ENCODE data around the gene ST8SIA2.

ST8SIA2 gene, protein sequence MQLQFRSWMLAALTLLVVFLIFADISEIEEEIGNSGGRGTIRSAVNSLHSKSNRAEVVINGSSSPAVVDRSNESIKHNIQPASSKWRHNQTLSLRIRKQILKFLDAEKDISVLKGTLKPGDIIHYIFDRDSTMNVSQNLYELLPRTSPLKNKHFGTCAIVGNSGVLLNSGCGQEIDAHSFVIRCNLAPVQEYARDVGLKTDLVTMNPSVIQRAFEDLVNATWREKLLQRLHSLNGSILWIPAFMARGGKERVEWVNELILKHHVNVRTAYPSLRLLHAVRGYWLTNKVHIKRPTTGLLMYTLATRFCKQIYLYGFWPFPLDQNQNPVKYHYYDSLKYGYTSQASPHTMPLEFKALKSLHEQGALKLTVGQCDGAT

DNA sequence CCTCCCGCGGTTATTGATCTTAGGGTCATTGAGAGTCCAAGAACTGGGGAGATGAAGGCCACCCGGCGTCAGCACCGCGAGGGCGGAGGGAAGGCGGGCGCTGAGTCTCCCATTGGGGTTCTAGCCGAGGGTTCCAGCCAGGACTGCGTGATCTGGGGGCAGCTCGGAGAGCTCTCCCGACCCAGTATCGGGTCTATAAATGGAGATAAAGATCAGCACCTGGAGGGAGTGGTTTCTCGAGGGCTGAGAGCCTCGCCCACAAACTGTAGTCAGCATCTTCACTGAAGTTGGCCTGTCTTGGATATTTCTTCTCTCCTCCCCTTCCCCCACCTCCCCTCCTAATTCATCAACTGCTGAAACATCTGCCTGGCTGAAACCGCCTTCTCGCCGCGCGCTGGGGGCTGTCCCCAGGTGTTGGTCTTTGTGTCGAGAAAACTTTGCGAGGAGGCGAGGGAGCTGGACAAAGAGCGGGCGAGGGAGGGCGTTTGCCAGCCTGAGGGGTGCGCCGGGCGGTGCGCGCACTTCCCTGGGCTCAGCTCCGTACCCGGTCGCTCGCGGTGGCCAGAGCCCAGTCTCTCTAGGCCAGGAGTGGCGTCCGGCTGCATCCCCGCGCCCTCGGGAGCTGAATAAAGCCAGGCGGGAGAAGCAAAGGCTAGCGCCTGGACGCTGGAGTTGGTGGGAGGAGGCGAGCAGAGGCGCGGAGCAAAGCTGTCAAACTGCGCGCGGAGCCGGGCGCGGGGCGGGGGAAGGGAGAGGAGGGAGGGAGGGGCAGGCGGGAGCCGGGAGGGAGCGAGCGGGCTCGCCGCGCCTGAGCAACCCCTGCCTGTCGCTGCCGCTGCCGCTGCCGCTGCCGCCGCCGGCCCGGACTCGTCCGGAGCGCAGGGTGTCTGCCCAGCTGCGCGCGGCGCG, at the start of gene ST8SIA2:
TSS of gene ST8SIA2 (plus strand) at position 811 of the 909 bp plus-strand sequence. CDS start 184 bp downstream, outside the sequence.
- H3K27ac ChIP-seq (ENCODE audit: low read depth, low read length), result no peak within 1 kb of the TSS
- H3K27me3 ChIP-seq (ENCODE audit: control insufficient read depth in 1 of 2, insufficient read depth in 2 of 2, low read length in 2 of 2), result peaks cover 5 to 40% of the 10 kb centered on the region in 2 donors
- H3K4me3 ChIP-seq (ENCODE audit: low read depth in 1 of 2, low read length in 2 of 2), result no peak within 1 kb of the TSS

DNA sequence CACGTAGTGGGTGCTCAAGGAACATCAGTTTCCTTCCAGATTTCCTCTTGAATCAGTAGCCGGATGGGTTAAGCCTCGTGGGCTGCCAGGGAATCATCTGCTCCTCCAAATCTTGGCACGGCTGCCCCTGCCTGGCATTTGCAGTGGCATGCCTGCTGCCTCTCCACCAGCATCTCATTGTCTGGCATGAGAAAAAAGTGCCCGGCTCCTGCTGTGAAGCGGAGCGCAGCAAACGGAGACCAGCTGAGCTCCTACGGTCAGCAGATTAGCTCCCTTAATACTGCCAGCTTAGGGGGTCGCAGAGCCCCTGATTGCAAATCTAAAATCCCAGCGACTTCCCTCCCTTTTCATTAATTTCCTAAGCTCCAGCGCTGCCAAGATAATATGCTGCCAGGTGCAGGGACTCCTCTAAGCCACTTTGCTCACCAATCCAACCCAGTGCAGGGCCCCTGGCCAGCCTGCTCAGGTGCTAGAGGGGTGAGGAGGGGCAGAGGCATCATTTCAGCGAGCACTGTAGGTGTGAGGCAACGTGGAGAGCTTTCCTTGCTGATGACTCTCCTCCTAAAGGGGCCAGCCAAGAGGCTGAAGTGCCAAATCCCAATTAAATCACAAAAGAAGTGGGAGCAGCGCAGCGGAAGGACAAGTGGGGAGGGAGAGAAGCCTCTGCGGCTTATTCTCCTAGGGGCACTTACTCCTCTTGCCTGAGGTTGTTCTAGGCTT, 49.6 kb upstream of the ST8SIA2 start:
- peaks cover 0 to 5% of the 10 kb centered on the region in 2 donors for H3K27me3 ChIP-seq (ENCODE audit: control insufficient read depth in 1 of 2, insufficient read depth in 2 of 2, low read length in 2 of 2)
- peaks cover 11% of the 10 kb centered on the region for H3K4me1 ChIP-seq (ENCODE audit: insufficient read depth, low read length)
- no peak overlapping the region for H3K27ac ChIP-seq (ENCODE audit: low read depth, low read length)
- no peak overlapping the region for H3K9ac ChIP-seq (ENCODE audit: low read length)
- H3K36me3 ChIP-seq (ENCODE audit: insufficient read depth, low read length), result no peaks in the 10 kb centered on the region
- no peak overlapping the region for H3K4me3 ChIP-seq (ENCODE audit: low read depth in 1 of 2, low read length in 2 of 2)
- no peaks in the 10 kb centered on the region for H3K9me3 ChIP-seq (ENCODE audit: low read length)

More for the DNA sequence above, at the start of gene ST8SIA2:
- H3K36me3 ChIP-seq (ENCODE audit: insufficient read depth, low read length), result no peaks in the 10 kb centered on the region
- no peak within 1 kb of the TSS for H3K9ac ChIP-seq (ENCODE audit: low read length)
- H3K9me3 ChIP-seq (ENCODE audit: low read length), result no peaks in the 10 kb centered on the region
- H3K4me1 ChIP-seq (ENCODE audit: insufficient read depth, low read length), result no peaks in the 10 kb centered on the region

DNA sequence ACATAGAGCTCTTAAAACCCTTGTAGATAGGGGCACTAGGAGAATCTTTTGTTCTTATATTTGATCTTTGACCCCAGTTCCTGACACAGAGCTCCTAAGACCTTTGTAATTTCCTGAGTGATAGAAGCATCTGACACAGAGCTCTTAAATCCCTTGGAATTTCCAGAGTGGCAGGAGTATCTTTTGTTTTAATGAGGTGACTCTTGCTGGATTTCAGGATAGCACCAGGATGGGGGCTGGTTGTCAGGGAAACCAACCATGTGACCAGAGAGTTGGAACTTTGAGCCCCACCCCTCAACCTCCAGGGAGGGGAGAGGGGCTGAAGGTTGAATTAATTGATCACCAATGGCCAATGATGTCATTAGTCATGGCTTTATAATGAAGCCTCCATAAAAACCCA, 47.6 kb upstream of the ST8SIA2 start:
- peaks cover 11% of the 10 kb centered on the region for H3K4me1 ChIP-seq (ENCODE audit: insufficient read depth, low read length)
- H3K27ac ChIP-seq (ENCODE audit: low read depth, low read length), result no peak overlapping the region
- no peak overlapping the region for H3K4me3 ChIP-seq (ENCODE audit: low read depth in 1 of 2, low read length in 2 of 2)
- no peaks in the 10 kb centered on the region for H3K36me3 ChIP-seq (ENCODE audit: insufficient read depth, low read length)
- no peak overlapping the region for H3K9ac ChIP-seq (ENCODE audit: low read length)
- H3K27me3 ChIP-seq (ENCODE audit: control insufficient read depth in 1 of 2, insufficient read depth in 2 of 2, low read length in 2 of 2), result peaks cover 0 to 5% of the 10 kb centered on the region in 2 donors
- H3K9me3 ChIP-seq (ENCODE audit: low read length), result no peaks in the 10 kb centered on the region

DNA sequence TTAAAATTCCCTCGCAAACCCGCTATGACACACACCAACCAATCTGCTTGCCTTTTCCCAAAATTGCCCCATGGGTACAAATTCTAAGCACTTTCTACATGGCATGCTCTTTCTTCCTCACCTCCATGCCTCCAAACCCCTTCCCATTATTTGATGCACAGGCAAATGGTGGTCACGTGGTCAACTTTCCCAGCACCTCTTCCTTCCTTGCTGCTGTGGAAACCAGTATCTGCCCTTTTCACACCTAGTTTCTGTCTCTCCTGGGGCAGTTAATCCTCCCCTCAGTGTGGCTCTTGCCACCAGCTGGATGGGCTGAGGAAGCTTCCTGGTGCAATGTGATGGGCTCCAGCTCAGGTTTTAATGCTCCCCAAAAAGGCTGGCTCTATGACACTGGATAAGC, 38.4 kb upstream of the ST8SIA2 start:
- Histone ChIP-seq H3K9ac (ENCODE audit: low read length) (no peak overlapping the region), H3K27me3 (ENCODE audit: control insufficient read depth in 1 of 2, insufficient read depth in 2 of 2, low read length in 2 of 2) (no peaks in the 10 kb centered on the region), H3K9me3 (ENCODE audit: low read length) (no peaks in the 10 kb centered on the region), H3K27ac (ENCODE audit: low read depth, low read length) (no peak overlapping the region), H3K36me3 (ENCODE audit: insufficient read depth, low read length) (no peaks in the 10 kb centered on the region), H3K4me3 (ENCODE audit: low read depth in 1 of 2, low read length in 2 of 2) (no peak overlapping the region), H3K4me1 (ENCODE audit: insufficient read depth, low read length) (no peaks in the 10 kb centered on the region)

DNA sequence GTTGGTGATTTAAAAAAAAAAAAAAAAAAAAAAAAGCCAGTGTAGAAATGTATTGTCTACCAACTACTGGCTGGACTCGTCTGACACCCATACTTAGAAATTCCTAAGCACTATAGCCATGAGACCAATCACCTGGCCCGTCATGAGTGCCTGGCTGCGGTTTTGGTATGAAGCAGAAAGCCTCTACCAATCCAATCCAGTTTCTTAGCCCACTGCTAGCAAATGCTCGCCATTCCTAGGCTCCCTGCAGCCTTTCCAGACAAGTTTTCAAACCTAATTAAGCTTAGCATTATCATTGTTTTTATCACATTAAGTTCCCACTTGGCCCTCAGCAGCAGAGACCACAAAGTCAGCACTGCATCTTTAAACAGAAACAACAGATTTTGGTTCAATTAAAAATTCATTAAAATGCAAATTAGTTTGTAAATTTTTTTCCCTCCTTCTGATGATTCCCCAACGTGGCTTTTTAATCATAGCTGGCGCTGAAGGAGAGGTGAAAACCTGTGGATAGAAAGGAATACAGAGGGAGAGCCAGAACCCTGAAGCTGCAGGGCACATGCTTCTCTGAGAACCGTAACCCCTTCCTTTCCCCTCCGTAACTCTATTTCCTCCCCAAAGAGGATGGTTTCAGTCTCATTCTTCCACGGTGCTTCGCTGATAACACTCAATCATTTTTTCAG, 32.2 kb upstream of the ST8SIA2 start:
- Histone ChIP-seq H3K9me3 (ENCODE audit: low read length) (no peaks in the 10 kb centered on the region), H3K4me1 (ENCODE audit: insufficient read depth, low read length) (no peaks in the 10 kb centered on the region), H3K27ac (ENCODE audit: low read depth, low read length) (no peak overlapping the region), H3K27me3 (ENCODE audit: control insufficient read depth in 1 of 2, insufficient read depth in 2 of 2, low read length in 2 of 2) (no peaks in the 10 kb centered on the region), H3K36me3 (ENCODE audit: insufficient read depth, low read length) (no peaks in the 10 kb centered on the region), H3K9ac (ENCODE audit: low read length) (no peak overlapping the region), H3K4me3 (ENCODE audit: low read depth in 1 of 2, low read length in 2 of 2) (no peak overlapping the region)

DNA sequence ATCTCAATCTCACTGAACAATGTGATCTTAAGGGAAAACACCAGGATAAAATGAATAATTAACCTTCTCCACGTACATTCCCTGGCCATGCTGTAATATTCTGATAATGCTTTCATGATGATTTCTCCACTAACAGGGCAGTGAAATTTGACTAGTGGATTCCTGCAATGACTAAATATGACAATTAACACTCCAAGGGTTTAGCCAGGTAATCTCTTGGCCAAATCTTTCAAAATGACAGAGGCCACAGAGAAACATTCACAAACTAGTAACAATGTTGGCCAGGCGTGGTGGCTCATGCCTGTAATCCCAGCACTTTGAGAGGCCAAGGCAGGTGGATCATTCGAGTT, 31.7 kb upstream of the ST8SIA2 start:
- Histone ChIP-seq H3K4me1 (ENCODE audit: insufficient read depth, low read length) (no peaks in the 10 kb centered on the region), H3K4me3 (ENCODE audit: low read depth in 1 of 2, low read length in 2 of 2) (no peak overlapping the region), H3K27ac (ENCODE audit: low read depth, low read length) (no peak overlapping the region), H3K9me3 (ENCODE audit: low read length) (no peaks in the 10 kb centered on the region), H3K27me3 (ENCODE audit: control insufficient read depth in 1 of 2, insufficient read depth in 2 of 2, low read length in 2 of 2) (no peaks in the 10 kb centered on the region), H3K9ac (ENCODE audit: low read length) (no peak overlapping the region), H3K36me3 (ENCODE audit: insufficient read depth, low read length) (no peaks in the 10 kb centered on the region)

DNA sequence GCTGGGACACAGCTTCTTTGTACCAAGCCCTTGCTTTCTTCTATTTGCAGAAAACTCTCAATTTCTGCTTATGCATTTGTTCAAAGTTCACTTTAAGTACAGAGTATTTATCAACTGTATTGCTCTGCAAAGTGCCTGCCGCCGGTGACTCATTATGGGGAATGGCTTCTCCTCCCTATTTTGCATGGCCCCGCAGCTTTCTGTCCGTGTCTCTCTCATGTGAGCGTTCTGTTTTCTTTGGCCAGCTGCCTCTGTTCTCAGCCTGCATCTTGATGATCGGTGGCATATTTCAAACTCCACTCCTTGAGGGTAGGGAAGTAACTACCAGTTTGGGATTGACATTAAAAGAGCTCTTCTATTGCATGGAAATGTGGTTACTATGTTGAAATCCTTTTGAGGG, 28.6 kb upstream of the ST8SIA2 start:
- Histone ChIP-seq H3K9me3 (ENCODE audit: low read length) (no peaks in the 10 kb centered on the region), H3K36me3 (ENCODE audit: insufficient read depth, low read length) (no peaks in the 10 kb centered on the region), H3K9ac (ENCODE audit: low read length) (no peak overlapping the region), H3K27ac (ENCODE audit: low read depth, low read length) (no peak overlapping the region), H3K27me3 (ENCODE audit: control insufficient read depth in 1 of 2, insufficient read depth in 2 of 2, low read length in 2 of 2) (no peaks in the 10 kb centered on the region), H3K4me1 (ENCODE audit: insufficient read depth, low read length) (no peaks in the 10 kb centered on the region), H3K4me3 (ENCODE audit: low read depth in 1 of 2, low read length in 2 of 2) (no peak overlapping the region)

DNA sequence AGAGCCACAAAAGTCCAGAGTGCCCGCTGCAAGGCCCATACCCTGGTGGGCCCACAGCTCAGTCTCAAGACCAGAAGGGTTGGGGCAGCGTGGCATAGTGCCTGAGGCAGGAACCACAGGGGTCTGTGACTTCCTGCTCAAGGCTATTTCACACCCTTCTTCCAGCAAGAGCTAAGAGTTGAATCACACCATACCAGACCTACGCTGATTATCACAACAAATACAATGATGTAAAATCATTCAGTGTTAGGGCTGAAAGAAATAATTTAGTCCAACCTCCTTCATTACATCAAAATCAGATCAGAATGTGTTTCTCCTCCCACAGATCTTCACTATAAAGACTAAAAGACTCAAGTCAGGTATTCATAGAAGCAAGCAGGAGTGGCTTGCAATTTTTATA, 27.8 kb upstream of the ST8SIA2 start:
- Histone ChIP-seq H3K9ac (ENCODE audit: low read length) (no peak overlapping the region), H3K9me3 (ENCODE audit: low read length) (no peaks in the 10 kb centered on the region), H3K27ac (ENCODE audit: low read depth, low read length) (no peak overlapping the region), H3K27me3 (ENCODE audit: control insufficient read depth in 1 of 2, insufficient read depth in 2 of 2, low read length in 2 of 2) (no peaks in the 10 kb centered on the region), H3K36me3 (ENCODE audit: insufficient read depth, low read length) (no peaks in the 10 kb centered on the region), H3K4me1 (ENCODE audit: insufficient read depth, low read length) (no peaks in the 10 kb centered on the region), H3K4me3 (ENCODE audit: low read depth in 1 of 2, low read length in 2 of 2) (no peak overlapping the region)

DNA sequence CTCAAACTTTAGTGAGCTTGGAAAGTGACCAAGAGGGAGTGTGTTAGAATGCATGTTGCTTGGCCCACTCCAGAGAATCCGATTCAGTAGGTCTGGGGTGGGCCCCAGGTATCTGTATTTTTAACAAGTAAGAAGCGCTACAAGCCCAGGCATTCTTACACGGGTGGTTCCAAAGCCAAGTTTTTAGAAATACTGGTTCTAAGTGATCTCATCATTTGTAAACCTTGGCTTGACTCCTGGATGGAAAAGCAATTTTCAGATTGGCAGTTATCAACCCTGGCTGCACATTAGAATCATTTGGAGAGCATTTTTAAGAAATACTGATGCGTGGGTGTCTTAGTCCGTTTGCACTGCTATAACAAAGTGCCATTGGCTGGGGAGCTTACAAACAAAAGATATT, 27.3 kb upstream of the ST8SIA2 start:
- no peaks in the 10 kb centered on the region for H3K27me3 ChIP-seq (ENCODE audit: control insufficient read depth in 1 of 2, insufficient read depth in 2 of 2, low read length in 2 of 2)
- no peaks in the 10 kb centered on the region for H3K4me1 ChIP-seq (ENCODE audit: insufficient read depth, low read length)
- no peaks in the 10 kb centered on the region for H3K36me3 ChIP-seq (ENCODE audit: insufficient read depth, low read length)

DNA sequence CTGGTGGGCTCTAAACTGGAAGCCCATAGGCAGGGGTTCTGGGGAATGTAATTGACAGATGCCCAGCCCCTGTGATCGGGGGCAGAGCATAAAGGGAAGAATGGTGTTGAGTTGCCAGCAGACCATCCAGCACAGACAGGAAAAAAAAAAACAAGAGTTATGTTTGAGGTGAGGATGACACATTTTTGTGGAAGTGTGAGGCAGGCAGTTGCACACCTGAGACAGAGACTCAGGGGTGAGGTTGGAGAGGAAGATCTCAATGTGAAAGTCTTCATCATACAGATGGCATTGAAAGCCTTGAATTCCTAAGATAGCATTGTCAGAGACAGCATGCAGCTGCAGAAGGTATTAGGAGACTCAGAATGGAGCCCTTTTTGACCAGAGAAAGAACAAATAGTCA, 18.6 kb upstream of the ST8SIA2 start:
- no peak overlapping the region for H3K4me3 ChIP-seq (ENCODE audit: low read depth in 1 of 2, low read length in 2 of 2)
- no peaks in the 10 kb centered on the region for H3K36me3 ChIP-seq (ENCODE audit: insufficient read depth, low read length)
- no peaks in the 10 kb centered on the region for H3K27me3 ChIP-seq (ENCODE audit: control insufficient read depth in 1 of 2, insufficient read depth in 2 of 2, low read length in 2 of 2)
- H3K27ac ChIP-seq (ENCODE audit: low read depth, low read length), result no peak overlapping the region
- H3K9ac ChIP-seq (ENCODE audit: low read length), result no peak overlapping the region
- H3K9me3 ChIP-seq (ENCODE audit: low read length), result no peaks in the 10 kb centered on the region
- H3K4me1 ChIP-seq (ENCODE audit: insufficient read depth, low read length), result no peaks in the 10 kb centered on the region

More for the DNA sequence above, 27.3 kb upstream of the ST8SIA2 start:
- Histone ChIP-seq H3K4me3 (ENCODE audit: low read depth in 1 of 2, low read length in 2 of 2) (no peak overlapping the region), H3K27ac (ENCODE audit: low read depth, low read length) (no peak overlapping the region), H3K9ac (ENCODE audit: low read length) (no peak overlapping the region), H3K9me3 (ENCODE audit: low read length) (no peaks in the 10 kb centered on the region)

DNA sequence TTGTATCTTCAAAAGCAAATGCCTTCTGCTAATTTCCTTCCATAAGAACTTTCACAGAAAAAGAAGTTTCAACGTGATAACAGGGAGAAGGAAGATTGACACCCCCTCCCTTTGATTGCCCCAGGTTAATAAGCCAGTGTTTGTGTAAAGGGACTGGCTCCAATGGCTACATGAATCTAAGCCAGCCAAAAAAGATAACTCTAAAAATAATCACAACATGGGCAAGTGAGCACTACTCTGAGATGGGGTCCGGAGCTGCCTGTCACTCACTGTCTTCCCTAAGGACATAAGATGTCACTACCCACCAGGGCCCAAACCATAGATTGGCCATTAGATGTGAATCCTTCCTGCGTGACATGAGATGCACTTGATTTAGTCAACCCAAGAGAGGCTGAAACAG, 17.6 kb upstream of the ST8SIA2 start:
- Histone ChIP-seq H3K27ac (ENCODE audit: low read depth, low read length) (no peak overlapping the region), H3K9me3 (ENCODE audit: low read length) (no peaks in the 10 kb centered on the region), H3K27me3 (ENCODE audit: control insufficient read depth in 1 of 2, insufficient read depth in 2 of 2, low read length in 2 of 2) (no peaks in the 10 kb centered on the region), H3K36me3 (ENCODE audit: insufficient read depth, low read length) (no peaks in the 10 kb centered on the region), H3K4me1 (ENCODE audit: insufficient read depth, low read length) (no peaks in the 10 kb centered on the region), H3K9ac (ENCODE audit: low read length) (no peak overlapping the region), H3K4me3 (ENCODE audit: low read depth in 1 of 2, low read length in 2 of 2) (no peak overlapping the region)
